CD14-positive monocyte (primary cell): ENCODE measurements around the gene DIPK2A. TPM values are rescaled to one million over a fixed set of nuclear protein-coding genes. Genes with fewer than 3 reads are reported as not detected.

Experiments used
- DNase-seq, 3 donors: peaks; one replicate each; pipeline ENCODE4 v3.0.0-alpha.2; 2011 to 2022
- H2AFZ ChIP-seq: 2 replicates; pipeline ENCODE4 v1.6.0; 2012; ENCODE audit warnings: mild to moderate bottlenecking, low read depth, low read length, inconsistent platforms; ENCODE audit not compliant: insufficient read depth, poor library complexity, severe bottlenecking
- H3K27ac ChIP-seq, 2 donors: 1 replicate in 1 of 2; 2 replicates in 1 of 2; pipeline ENCODE4 v1.5.1; 2012 to 2013; ENCODE audit warnings: low read length in 2 of 2, control low read depth in 1 of 2, inconsistent platforms in 1 of 2, low read depth in 1 of 2, mild to moderate bottlenecking in 1 of 2
- H3K27me3 ChIP-seq, 2 donors: one replicate each; pipeline versions ENCODE4 v1.6.0 to v1.6.1; 2011 to 2013; ENCODE audit warnings: low read length in 2 of 2; ENCODE audit not compliant: control insufficient read depth in 2 of 2, insufficient read depth in 2 of 2
- H3K36me3 ChIP-seq, 2 donors: replicated peaks in 1 of 2; 1 replicate in 1 of 2; 2 replicates in 1 of 2; pipeline versions ENCODE4 v1.5.1 to v1.6.1; 2012 to 2013; ENCODE audit warnings: low read length in 2 of 2, control low read depth in 1 of 2, inconsistent platforms in 1 of 2, mild to moderate bottlenecking in 1 of 2; ENCODE audit not compliant: insufficient read depth in 2 of 2, control insufficient read depth in 1 of 2
- H3K4me1 ChIP-seq, 2 donors: 1 replicate in 1 of 2; 2 replicates in 1 of 2; pipeline versions ENCODE4 v1.5.1 to v1.6.1; 2012 to 2013; ENCODE audit warnings: low read length in 2 of 2, control low read depth in 1 of 2, inconsistent platforms in 1 of 2, mild to moderate bottlenecking in 1 of 2, moderate library complexity in 1 of 2; ENCODE audit not compliant: insufficient read depth in 2 of 2, control insufficient read depth in 1 of 2
- H3K4me2 ChIP-seq: replicated peaks from 2 replicates; pipeline ENCODE3; 2012; ENCODE audit warnings: low read length, moderate library complexity, mild to moderate bottlenecking; ENCODE audit not compliant: poor library complexity, severe bottlenecking; ENCODE audit errors: extremely low read depth
- H3K4me3 ChIP-seq, 3 experiments: fragments of 200-600 bp in 1 of 3; sonication (generic) in 1 of 3; replicated peaks in 1 of 3; 1 replicate in 2 of 3; 2 replicates in 1 of 3; pipeline ENCODE4 v1.5.1; 2011 to 2013; ENCODE audit warnings: low read length in 3 of 3, mild to moderate bottlenecking in 3 of 3, control low read depth in 2 of 3, low read depth in 2 of 3, inconsistent platforms in 1 of 3, moderate library complexity in 1 of 3
- H3K79me2 ChIP-seq: 2 replicates; pipeline ENCODE4 v1.6.0; 2012; ENCODE audit warnings: mild to moderate bottlenecking, control low read depth, inconsistent platforms, low read length, moderate library complexity; ENCODE audit not compliant: insufficient read depth
- H3K9ac ChIP-seq: 2 replicates; pipeline ENCODE4 v1.6.0; 2017; ENCODE audit warnings: low read length, mild to moderate bottlenecking; ENCODE audit not compliant: insufficient read depth, poor library complexity, severe bottlenecking
- H3K9me3 ChIP-seq, 2 donors: replicated peaks in 1 of 2; 1 replicate in 1 of 2; 2 replicates in 1 of 2; pipeline versions ENCODE4 v1.5.1 to v1.6.1; 2012 to 2013; ENCODE audit warnings: low read length in 2 of 2, control low read depth in 1 of 2; ENCODE audit not compliant: control insufficient read depth in 1 of 2, insufficient read depth in 1 of 2
- H4K20me1 ChIP-seq: 2 replicates; pipeline ENCODE4 v1.6.0; 2012; ENCODE audit warnings: mild to moderate bottlenecking, low read length, control low read depth, moderate library complexity; ENCODE audit not compliant: insufficient read depth
- H3K27ac Mint-ChIP-seq, 7 donors: one replicate each; pipeline ENCODE4 v1.8.0; 2020; ENCODE audit warnings: mild to moderate bottlenecking in 7 of 7, mixed read lengths in 7 of 7, moderate library complexity in 6 of 7, inconsistent platforms in 2 of 7
- H3K27me3 Mint-ChIP-seq, 3 donors: one replicate each; pipeline ENCODE4 v1.8.0; 2021 to 2022; ENCODE audit warnings: low read depth in 3 of 3, mild to moderate bottlenecking in 3 of 3, mixed read lengths in 3 of 3, moderate library complexity in 3 of 3, inconsistent platforms in 1 of 3
- H3K36me3 Mint-ChIP-seq, 2 donors: one replicate each; pipeline ENCODE4 v1.8.0; 2020; ENCODE audit warnings: mixed read lengths in 2 of 2, inconsistent platforms in 1 of 2, mild to moderate bottlenecking in 1 of 2
- H3K4me1 Mint-ChIP-seq: one replicate; pipeline ENCODE4 v1.8.0; 2020; ENCODE audit warnings: mild to moderate bottlenecking, mixed read lengths
- H3K4me3 Mint-ChIP-seq, 2 donors: one replicate each; pipeline ENCODE4 v1.8.0; 2020; ENCODE audit warnings: mild to moderate bottlenecking in 2 of 2, mixed read lengths in 2 of 2, moderate library complexity in 1 of 2
- H3K9me3 Mint-ChIP-seq, 7 donors: one replicate each; pipeline ENCODE4 v1.8.0; 2020 to 2022; ENCODE audit warnings: mixed read lengths in 7 of 7, mild to moderate bottlenecking in 6 of 7, moderate library complexity in 6 of 7, inconsistent platforms in 2 of 7
- CTCF ChIP-seq: fragments of 200-600 bp; IDR thresholded peaks from one replicate; pipeline ENCODE4 v1.8.0; 2022; ENCODE audit warnings: antibody characterized with exemption, mild to moderate bottlenecking
- WGBS: methylation state at CpG from one replicate; pipeline ENCODE4 v1.1.5; 2013; ENCODE audit warnings: missing lambda C conversion rate; ENCODE audit not compliant: insufficient coverage; 5-methylcytosine and 5-hydroxymethylcytosine counted together
- intact Hi-C, 2 donors: fragments of 100-400 bp; cut with micrococcal nuclease; formaldehyde crosslinking; loops; one replicate each; pipeline versions ENCODE4 v1.15.0 to v1.15.1; 2023
- polyA plus RNA-seq, 3 donors: library from polyadenylated mRNA; depleted of rRNA in 1 of 3; unstranded in 2 of 3; stranded (reverse) in 1 of 3; fragments of 300-500 nt in 2 of 3; fragments of >200 nt in 1 of 3; fragmentation: Illumina TruSeq in 2 of 3; gene quantifications; 1 replicate in 2 of 3; 2 replicates in 1 of 3; pipeline ENCODE4 v1.2.3, GENCODE V29; 2012 to 2021

Gene DIPK2A
- polyA plus RNA-seq, 3 donors, result 15.4 to 26.9 (median 21.4) TPM

- Histone ChIP-seq H3K36me3 (no peaks in the 10 kb centered on the region), H4K20me1 (no peaks in the 10 kb centered on the region), H3K4me1 (peaks cover 0 to 4% of the 10 kb centered on the region in 2 donors), H3K27ac (no peak overlapping the region), H3K4me2 (no peak overlapping the region), H3K27me3 (no peaks in the 10 kb centered on the region), H3K4me3 (no peak overlapping the region), H3K9me3 (no peaks in the 10 kb centered on the region), H3K79me2 (no peaks in the 10 kb centered on the region), H2AFZ (no peak overlapping the region), H3K9ac (no peak overlapping the region)
- Mint-ChIP-seq H3K4me3 (no peak overlapping the region), H3K4me1 (peaks cover 19% of the 10 kb centered on the region), H3K27ac (no peak overlapping the region), H3K36me3 (no peaks in the 10 kb centered on the region), H3K9me3 (peaks cover 0 to 4% (median 1%) of the 10 kb centered on the region in 7 donors), H3K27me3 (peaks cover 0 to 2% (median 0%) of the 10 kb centered on the region in 3 donors)
- no CpG with 5 or more reads among the region's 3 CpGs for WGBS
- no peak for TF ChIP-seq CTCF
- intact Hi-C loops, result no loop called here
- DNase-seq, result no peak
These were observed 42.9 kb upstream of the DIPK2A start for GRCh38 chr3:143928541-143929255.

- no peak overlapping the region for H2AFZ ChIP-seq
- H3K27me3 Mint-ChIP-seq, result peaks cover 0 to 2% (median 0%) of the 10 kb centered on the region in 3 donors
- intact Hi-C loops, result no loop called here
- no peaks in the 10 kb centered on the region for H3K4me1 ChIP-seq
- TF ChIP-seq CTCF, result no peak
- H3K9me3 ChIP-seq, result no peaks in the 10 kb centered on the region
- 84% methylated on average over 3 of the region's 3 CpGs for WGBS
- no peaks in the 10 kb centered on the region for H3K79me2 ChIP-seq
- DNase-seq, result no peak
- no peaks in the 10 kb centered on the region for H3K4me1 Mint-ChIP-seq
- no peak overlapping the region for H3K4me2 ChIP-seq
- no peak overlapping the region for H3K4me3 ChIP-seq
- no peak overlapping the region for H3K4me3 Mint-ChIP-seq
- no peaks in the 10 kb centered on the region for H3K36me3 ChIP-seq
- H3K27ac Mint-ChIP-seq, result no peak overlapping the region
- H3K9me3 Mint-ChIP-seq, result peaks cover 0 to 7% (median 6%) of the 10 kb centered on the region in 7 donors
- no peak overlapping the region for H3K27ac ChIP-seq
- H3K36me3 Mint-ChIP-seq, result no peaks in the 10 kb centered on the region
- H4K20me1 ChIP-seq, result no peaks in the 10 kb centered on the region
- H3K27me3 ChIP-seq, result no peaks in the 10 kb centered on the region
- no peak overlapping the region for H3K9ac ChIP-seq
These were observed 36.8 kb upstream of the DIPK2A start for GRCh38 chr3:143934791-143935190.
